Measurements from ENCODE around the gene GIT1. TPM values are rescaled to one million over a fixed set of nuclear protein-coding genes. Genes with fewer than 3 reads are reported as not detected.
A peak's percentile ranks its signal among the peaks of the same experiment; 100 is the strongest.

GIT1 gene
- total and polyA plus RNA-seq, 2 of the 13 experiments (the other 11 are each of a cell fraction or from before 2014, with no cell fraction given), result 14.2 to 30.8 TPM

DNA sequence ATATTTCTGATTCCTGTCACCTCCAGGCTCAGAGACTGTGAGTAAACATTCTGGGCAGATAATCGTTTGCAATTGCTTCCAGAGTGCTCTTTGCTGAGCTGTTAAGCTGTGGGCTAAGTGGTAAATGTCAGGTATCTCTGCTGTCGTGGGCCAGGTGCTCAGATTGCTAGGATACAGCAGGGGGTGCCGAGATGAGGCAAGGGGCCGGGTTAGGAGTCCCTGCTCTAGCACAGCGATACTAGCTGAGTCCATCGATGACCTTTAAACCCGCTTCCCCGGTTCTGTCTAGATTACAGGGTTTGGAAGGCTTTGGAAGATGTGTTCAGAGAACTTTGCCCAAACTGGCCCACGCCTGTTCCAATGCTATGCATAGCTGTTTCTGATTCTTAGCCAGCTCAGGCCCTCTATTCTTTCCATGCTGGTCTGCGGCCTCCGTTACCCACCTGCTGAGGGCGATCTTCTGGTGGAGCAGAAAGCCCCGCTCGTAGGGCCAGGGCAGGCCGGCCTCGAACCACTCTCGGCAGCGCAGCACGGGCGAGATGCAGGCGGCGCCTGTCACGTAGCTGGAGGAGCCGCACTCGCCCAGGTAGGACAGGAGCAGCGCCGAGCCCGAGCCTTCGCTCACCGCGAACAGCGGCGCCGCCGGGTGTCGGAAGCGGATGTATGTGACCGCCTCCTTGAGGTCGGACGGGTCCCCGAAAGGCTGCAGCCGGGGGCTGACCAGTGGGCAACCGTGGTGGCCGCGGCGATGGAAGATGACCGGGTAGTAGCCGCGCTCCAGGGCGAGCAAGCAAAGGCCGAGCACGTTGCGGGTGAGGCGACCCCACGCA, 23.6 kb downstream of the GIT1 start (continued):
- TF ChIP-seq, protein P1, sequence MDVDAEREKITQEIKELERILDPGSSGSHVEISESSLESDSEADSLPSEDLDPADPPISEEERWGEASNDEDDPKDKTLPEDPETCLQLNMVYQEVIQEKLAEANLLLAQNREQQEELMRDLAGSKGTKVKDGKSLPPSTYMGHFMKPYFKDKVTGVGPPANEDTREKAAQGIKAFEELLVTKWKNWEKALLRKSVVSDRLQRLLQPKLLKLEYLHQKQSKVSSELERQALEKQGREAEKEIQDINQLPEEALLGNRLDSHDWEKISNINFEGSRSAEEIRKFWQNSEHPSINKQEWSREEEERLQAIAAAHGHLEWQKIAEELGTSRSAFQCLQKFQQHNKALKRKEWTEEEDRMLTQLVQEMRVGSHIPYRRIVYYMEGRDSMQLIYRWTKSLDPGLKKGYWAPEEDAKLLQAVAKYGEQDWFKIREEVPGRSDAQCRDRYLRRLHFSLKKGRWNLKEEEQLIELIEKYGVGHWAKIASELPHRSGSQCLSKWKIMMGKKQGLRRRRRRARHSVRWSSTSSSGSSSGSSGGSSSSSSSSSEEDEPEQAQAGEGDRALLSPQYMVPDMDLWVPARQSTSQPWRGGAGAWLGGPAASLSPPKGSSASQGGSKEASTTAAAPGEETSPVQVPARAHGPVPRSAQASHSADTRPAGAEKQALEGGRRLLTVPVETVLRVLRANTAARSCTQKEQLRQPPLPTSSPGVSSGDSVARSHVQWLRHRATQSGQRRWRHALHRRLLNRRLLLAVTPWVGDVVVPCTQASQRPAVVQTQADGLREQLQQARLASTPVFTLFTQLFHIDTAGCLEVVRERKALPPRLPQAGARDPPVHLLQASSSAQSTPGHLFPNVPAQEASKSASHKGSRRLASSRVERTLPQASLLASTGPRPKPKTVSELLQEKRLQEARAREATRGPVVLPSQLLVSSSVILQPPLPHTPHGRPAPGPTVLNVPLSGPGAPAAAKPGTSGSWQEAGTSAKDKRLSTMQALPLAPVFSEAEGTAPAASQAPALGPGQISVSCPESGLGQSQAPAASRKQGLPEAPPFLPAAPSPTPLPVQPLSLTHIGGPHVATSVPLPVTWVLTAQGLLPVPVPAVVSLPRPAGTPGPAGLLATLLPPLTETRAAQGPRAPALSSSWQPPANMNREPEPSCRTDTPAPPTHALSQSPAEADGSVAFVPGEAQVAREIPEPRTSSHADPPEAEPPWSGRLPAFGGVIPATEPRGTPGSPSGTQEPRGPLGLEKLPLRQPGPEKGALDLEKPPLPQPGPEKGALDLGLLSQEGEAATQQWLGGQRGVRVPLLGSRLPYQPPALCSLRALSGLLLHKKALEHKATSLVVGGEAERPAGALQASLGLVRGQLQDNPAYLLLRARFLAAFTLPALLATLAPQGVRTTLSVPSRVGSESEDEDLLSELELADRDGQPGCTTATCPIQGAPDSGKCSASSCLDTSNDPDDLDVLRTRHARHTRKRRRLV (CRISPR knock-in tag; IDR thresholded peaks at IDR 0.05), result peak; percentile 58; the same call in 1 of the 2 replicates
- TF ChIP-seq, protein P2, sequence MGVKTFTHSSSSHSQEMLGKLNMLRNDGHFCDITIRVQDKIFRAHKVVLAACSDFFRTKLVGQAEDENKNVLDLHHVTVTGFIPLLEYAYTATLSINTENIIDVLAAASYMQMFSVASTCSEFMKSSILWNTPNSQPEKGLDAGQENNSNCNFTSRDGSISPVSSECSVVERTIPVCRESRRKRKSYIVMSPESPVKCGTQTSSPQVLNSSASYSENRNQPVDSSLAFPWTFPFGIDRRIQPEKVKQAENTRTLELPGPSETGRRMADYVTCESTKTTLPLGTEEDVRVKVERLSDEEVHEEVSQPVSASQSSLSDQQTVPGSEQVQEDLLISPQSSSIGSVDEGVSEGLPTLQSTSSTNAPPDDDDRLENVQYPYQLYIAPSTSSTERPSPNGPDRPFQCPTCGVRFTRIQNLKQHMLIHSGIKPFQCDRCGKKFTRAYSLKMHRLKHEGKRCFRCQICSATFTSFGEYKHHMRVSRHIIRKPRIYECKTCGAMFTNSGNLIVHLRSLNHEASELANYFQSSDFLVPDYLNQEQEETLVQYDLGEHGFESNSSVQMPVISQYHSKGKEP (CRISPR knock-in tag; IDR thresholded peaks at IDR 0.05), result no peak
- no peak for TF ChIP-seq ELF4 (CRISPR knock-in tag; IDR thresholded peaks at IDR 0.05; ENCODE audit: borderline replicate concordance)
- TF ChIP-seq, protein P3, sequence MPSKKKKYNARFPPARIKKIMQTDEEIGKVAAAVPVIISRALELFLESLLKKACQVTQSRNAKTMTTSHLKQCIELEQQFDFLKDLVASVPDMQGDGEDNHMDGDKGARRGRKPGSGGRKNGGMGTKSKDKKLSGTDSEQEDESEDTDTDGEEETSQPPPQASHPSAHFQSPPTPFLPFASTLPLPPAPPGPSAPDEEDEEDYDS (CRISPR knock-in tag; IDR thresholded peaks at IDR 0.05), result no peak
- TF ChIP-seq ZNF549 (CRISPR knock-in tag; IDR thresholded peaks at IDR 0.05), result no peak
- no peak for TF ChIP-seq SSRP1 (CRISPR knock-in tag; IDR thresholded peaks at IDR 0.05)
- peak; percentile 26; the same call in 1 of the 2 replicates for TF ChIP-seq HNF4G (IDR thresholded peaks at IDR 0.05; ENCODE audit: borderline replicate concordance, low read depth, low read length)
- TF ChIP-seq HNF4G (CRISPR knock-in tag; IDR thresholded peaks at IDR 0.05; ENCODE audit: borderline replicate concordance, low read depth), result no peak
- TF ChIP-seq SOX13 (IDR thresholded peaks at IDR 0.05), result no peak
- TF ChIP-seq SOX13 (CRISPR knock-in tag; conservative IDR thresholded peaks at IDR 0.05 in 1 of 2, IDR thresholded peaks at IDR 0.05 in 1 of 2), result peak in 1 of 2 experiments; percentile 20; a peak in 1 of 4 replicates
- TF ChIP-seq, protein P4, sequence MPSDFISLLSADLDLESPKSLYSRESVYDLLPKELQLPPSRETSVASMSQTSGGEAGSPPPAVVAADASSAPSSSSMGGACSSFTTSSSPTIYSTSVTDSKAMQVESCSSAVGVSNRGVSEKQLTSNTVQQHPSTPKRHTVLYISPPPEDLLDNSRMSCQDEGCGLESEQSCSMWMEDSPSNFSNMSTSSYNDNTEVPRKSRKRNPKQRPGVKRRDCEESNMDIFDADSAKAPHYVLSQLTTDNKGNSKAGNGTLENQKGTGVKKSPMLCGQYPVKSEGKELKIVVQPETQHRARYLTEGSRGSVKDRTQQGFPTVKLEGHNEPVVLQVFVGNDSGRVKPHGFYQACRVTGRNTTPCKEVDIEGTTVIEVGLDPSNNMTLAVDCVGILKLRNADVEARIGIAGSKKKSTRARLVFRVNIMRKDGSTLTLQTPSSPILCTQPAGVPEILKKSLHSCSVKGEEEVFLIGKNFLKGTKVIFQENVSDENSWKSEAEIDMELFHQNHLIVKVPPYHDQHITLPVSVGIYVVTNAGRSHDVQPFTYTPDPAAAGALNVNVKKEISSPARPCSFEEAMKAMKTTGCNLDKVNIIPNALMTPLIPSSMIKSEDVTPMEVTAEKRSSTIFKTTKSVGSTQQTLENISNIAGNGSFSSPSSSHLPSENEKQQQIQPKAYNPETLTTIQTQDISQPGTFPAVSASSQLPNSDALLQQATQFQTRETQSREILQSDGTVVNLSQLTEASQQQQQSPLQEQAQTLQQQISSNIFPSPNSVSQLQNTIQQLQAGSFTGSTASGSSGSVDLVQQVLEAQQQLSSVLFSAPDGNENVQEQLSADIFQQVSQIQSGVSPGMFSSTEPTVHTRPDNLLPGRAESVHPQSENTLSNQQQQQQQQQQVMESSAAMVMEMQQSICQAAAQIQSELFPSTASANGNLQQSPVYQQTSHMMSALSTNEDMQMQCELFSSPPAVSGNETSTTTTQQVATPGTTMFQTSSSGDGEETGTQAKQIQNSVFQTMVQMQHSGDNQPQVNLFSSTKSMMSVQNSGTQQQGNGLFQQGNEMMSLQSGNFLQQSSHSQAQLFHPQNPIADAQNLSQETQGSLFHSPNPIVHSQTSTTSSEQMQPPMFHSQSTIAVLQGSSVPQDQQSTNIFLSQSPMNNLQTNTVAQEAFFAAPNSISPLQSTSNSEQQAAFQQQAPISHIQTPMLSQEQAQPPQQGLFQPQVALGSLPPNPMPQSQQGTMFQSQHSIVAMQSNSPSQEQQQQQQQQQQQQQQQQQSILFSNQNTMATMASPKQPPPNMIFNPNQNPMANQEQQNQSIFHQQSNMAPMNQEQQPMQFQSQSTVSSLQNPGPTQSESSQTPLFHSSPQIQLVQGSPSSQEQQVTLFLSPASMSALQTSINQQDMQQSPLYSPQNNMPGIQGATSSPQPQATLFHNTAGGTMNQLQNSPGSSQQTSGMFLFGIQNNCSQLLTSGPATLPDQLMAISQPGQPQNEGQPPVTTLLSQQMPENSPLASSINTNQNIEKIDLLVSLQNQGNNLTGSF (CRISPR knock-in tag; IDR thresholded peaks at IDR 0.05), result no peak
- TF ChIP-seq ZMYM4 (CRISPR knock-in tag; IDR thresholded peaks at IDR 0.05), result 0 out of 2 replicates have a peak, but pooled peaks have one; percentile 11
- no peak for TF ChIP-seq ZNF484 (CRISPR knock-in tag; IDR thresholded peaks at IDR 0.05; ENCODE audit: borderline replicate concordance, low read depth)
- 0 out of 2 replicates have a peak, but pooled peaks have one; percentile 88 for TF ChIP-seq ZNF20 (CRISPR knock-in tag; IDR thresholded peaks at IDR 0.05)
- TF ChIP-seq TCF7L2 (IDR thresholded peaks at IDR 0.05; ENCODE audit: low read depth, low read length), result no peak
- no peak for TF ChIP-seq SMAD3 (CRISPR knock-in tag; IDR thresholded peaks at IDR 0.05)
